ENCODE results near the gene PNKP.

Gene PNKP

GRCh38 chr19:49861541-49862378 lies 5.6 kb downstream of the PNKP start:
- H3K4me3 ChIP-seq (ENCODE audit: low read length) = no peak overlapping the region
- TF ChIP-seq CTCF (conservative IDR thresholded peaks at IDR 0.05; ENCODE audit: low read depth, low read length) = no peak
- no peak for DNase-seq (ENCODE audit: low read depth)

- no peak for TF ChIP-seq CTCF (conservative IDR thresholded peaks at IDR 0.05; ENCODE audit: low read depth, low read length)
- DNase-seq (ENCODE audit: low read depth) = no peak
- no peak overlapping the region for H3K4me3 ChIP-seq (ENCODE audit: low read length)
Measured at GRCh38 chr19:49861107-49861506, 6.3 kb downstream of the PNKP start.

- no peak for DNase-seq (ENCODE audit: low read depth)
- TF ChIP-seq CTCF (conservative IDR thresholded peaks at IDR 0.05; ENCODE audit: low read depth, low read length) = no peak
- no peak overlapping the region for H3K4me3 ChIP-seq (ENCODE audit: low read length)
Measured at GRCh38 chr19:49860336-49861102, 6.9 kb downstream of the PNKP start.

GRCh38 chr19:49859682-49860335 lies 7.6 kb downstream of the PNKP start:
- TF ChIP-seq CTCF (conservative IDR thresholded peaks at IDR 0.05; ENCODE audit: low read depth, low read length) = no peak
- no peak for DNase-seq (ENCODE audit: low read depth)
- H3K4me3 ChIP-seq (ENCODE audit: low read length) = no peak overlapping the region

- no peak for DNase-seq (ENCODE audit: low read depth)
- no peak overlapping the region for H3K4me3 ChIP-seq (ENCODE audit: low read length)
- no peak for TF ChIP-seq CTCF (conservative IDR thresholded peaks at IDR 0.05; ENCODE audit: low read depth, low read length)
Measured at GRCh38 chr19:49858088-49858985, 9.0 kb downstream of the PNKP start.

GRCh38 chr19:49857838-49858087 lies 9.6 kb downstream of the PNKP start:
- no peak overlapping the region for H3K4me3 ChIP-seq (ENCODE audit: low read length)
- no peak for TF ChIP-seq CTCF (conservative IDR thresholded peaks at IDR 0.05; ENCODE audit: low read depth, low read length)
- DNase-seq (ENCODE audit: low read depth) = no peak
